Keratinocyte (primary cell): ENCODE results near the gene SUFU.

ENCODE experiments used
- CTCF ChIP-seq, 3 experiments: IDR thresholded peaks in 1 of 3; conservative IDR thresholded peaks in 1 of 3; optimal IDR thresholded peaks in 1 of 3; 2 replicates in 2 of 3; 3 replicates in 1 of 3; pipeline versions ENCODE3 to v1.5.1; 2011; ENCODE audit warnings: low read length in 3 of 3, mild to moderate bottlenecking in 3 of 3, moderate library complexity in 2 of 3, control low read depth in 1 of 3, inconsistent platforms in 1 of 3; ENCODE audit not compliant: insufficient read depth in 2 of 3; ENCODE audit errors: extremely low read depth in 1 of 3
- EZH2 ChIP-seq: IDR thresholded peaks from one replicate; pipeline ENCODE4 v1.6.1; 2012; ENCODE audit warnings: inconsistent platforms, mild to moderate bottlenecking, low read length, moderate library complexity

GRCh38 chr10:102677331-102678067, 173.7 kb downstream of the SUFU start:
- TF ChIP-seq CTCF (optimal IDR thresholded peaks at IDR 0.05 in 1 of 3, IDR thresholded peaks at IDR 0.05 in 1 of 3, conservative IDR thresholded peaks at IDR 0.05 in 1 of 3; ENCODE audit: extremely low read depth in 1 of 3, insufficient read depth in 2 of 3, low read length in 3 of 3) (no peak), EZH2 (no peak)
